ENCODE data around the gene UBXN6.

The UBXN6 gene

DNA sequence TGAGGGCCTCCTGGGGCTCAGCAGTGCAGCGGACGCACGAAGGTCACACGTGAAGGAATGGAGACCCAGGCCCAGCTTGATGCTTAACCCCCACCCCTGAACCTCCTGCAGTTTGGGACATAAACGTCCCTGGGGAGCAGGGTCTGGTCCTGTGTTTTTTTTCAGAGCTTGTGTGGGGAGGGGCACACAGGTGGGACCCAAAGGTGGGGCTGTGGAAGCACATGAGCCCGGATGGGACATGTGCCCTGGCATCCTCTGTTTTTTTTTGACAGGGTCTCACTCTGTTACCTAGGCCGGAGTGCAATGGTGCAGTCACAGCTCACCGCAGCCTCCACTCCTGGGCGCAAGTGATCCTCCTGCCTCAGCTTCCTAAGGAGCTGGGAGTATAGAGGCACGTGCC, 20.5 kb downstream of the UBXN6 start:
- DNase-seq = no peak

GRCh38 chr19:4436231-4436630, 21.4 kb downstream of the UBXN6 start:
- no peak for DNase-seq

DNA sequence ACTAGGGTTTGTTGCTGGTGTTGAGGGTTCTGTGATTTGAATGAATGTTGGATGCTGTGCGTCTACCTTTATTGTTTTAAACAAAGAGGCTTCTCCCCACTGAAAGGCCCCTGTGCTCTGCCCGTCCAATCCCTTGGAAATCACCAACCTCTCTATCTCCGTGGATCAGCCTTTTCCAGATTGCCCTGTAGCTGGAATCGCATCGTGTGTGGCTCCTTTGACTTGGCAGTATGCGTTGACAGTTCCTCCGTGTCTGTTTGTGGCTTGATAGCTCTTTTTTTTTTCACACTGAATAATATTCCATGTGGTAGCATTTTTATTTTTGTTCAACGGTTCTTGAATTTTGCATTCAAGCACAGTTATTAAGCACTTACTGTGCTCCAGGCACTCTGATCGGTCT, 23.2 kb downstream of the UBXN6 start:
- no peak for DNase-seq

DNA sequence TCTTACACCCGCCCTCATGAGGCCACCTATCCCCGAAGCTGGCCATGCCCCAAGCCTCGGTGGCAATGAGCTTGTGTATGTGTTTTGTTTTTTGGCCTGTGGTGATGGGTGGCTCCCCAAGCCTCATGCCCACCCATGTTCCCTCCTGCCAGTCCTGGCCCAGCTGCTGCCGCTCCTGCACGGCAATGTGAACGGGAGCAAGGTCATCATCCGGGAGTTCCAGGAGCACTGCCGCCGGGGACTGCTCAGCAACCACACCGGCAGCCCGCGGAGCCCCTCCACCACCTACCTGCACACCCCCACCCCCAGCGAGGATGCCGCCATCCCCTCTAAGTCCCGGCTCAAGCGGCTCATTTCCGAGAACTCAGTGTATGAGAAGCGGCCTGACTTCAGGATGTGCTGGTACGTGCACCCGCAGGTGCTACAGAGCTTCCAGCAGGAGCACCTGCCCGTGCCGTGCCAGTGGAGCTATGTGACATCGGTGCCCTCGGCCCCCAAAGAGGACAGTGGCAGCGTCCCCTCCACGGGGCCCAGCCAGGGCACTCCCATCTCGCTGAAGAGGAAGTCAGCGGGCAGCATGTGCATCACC, 24.6 kb downstream of the UBXN6 start:
- DNase-seq = no peak

GRCh38 chr19:4431808-4432674, 25.6 kb downstream of the UBXN6 start:
- DNase-seq = no peak

- DNase-seq = no peak
These were observed 26.3 kb downstream of the UBXN6 start for GRCh38 chr19:4431296-4431695.

- DNase-seq = no peak
These were observed 26.8 kb downstream of the UBXN6 start for GRCh38 chr19:4430760-4431159.

DNA sequence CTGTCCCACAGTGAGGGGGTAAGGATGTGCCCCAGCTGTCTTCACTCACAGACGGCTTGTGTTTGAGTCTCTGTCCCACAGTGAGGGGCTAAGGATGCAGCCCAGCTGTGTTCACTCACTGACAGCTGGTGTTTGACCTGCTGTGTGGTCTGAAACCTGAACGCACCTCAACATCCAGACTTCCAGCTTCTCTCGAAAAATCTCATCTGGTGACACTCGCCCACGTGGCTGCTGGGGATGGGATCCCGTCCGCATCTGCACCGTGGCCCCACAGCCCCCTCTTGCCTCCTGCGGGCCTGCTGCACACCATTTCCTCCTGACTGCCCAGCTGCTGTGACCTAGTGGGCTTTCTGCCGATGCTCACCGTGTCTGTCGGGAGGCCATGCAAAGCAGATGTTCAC, 27.8 kb downstream of the UBXN6 start:
- no peak for DNase-seq

GRCh38 chr19:4429256-4429655, 28.3 kb downstream of the UBXN6 start:
- no peak for DNase-seq

GRCh38 chr19:4428326-4428975, 29.1 kb downstream of the UBXN6 start:
- no peak for DNase-seq

DNA sequence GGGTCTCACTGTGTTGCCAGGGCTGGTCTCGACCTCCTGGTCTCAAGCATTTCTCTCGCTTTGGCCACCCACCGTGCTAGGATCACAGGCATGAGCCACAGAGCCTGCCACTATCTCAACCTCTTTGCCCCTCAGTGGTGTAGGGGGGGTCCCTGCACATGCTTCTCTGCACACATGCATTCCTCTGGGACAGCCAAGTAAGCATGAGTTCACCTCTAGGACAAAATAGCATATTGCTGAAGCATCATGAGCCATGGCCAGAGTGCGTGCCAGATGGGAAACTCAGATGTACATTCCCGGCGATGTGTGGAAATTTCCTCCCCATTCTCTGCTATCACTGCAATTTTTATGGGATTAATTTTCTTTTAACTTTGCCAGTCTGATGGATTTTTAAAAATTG, 32.1 kb downstream of the UBXN6 start:
- DNase-seq = no peak

DNA sequence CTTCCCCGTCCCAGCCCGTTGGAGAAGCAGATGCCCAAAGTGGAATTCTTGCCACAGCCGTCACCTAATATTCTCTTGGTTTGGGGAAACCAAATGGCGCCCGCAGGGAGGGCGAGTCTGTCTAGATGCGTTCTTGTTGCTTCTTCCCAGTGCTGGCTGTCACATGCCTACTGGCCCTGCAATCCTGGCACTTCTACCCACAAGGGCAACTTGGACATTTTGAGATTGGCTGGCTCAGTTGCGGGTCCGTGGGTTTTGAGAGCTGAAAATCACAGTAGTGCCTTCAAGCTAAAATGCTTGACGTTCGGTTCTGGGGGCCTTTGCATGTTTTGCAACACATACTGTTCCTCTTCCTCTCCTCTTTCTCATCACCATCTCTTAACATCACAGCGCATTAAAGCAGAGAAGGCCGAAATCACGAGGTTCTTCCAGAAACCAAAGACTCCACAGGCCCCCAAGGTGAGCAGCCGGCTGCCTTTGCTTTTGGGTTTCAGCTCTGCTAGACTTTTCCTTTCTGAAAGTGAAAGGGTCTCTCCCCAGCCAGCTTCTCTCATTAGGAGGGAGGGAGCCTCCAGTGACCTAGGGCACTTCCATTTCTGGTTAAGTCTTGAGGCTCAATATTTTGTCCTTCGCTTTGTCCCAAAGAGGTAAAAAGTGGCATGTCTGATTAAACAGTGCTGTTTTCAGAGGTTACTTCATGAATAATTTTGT, 34.0 kb downstream of the UBXN6 start:
- no peak for DNase-seq

- no peak for DNase-seq
These were observed 41.3 kb downstream of the UBXN6 start for GRCh38 chr19:4416268-4416667.

GRCh38 chr19:4415352-4415751, 42.2 kb downstream of the UBXN6 start:
- DNase-seq = no peak

GRCh38 chr19:4414800-4415321, 42.7 kb downstream of the UBXN6 start:
- no peak for DNase-seq

GRCh38 chr19:4414144-4414799, 43.3 kb downstream of the UBXN6 start:
- no peak for DNase-seq

GRCh38 chr19:4413588-4413987, 44.0 kb downstream of the UBXN6 start:
- no peak for DNase-seq

DNA sequence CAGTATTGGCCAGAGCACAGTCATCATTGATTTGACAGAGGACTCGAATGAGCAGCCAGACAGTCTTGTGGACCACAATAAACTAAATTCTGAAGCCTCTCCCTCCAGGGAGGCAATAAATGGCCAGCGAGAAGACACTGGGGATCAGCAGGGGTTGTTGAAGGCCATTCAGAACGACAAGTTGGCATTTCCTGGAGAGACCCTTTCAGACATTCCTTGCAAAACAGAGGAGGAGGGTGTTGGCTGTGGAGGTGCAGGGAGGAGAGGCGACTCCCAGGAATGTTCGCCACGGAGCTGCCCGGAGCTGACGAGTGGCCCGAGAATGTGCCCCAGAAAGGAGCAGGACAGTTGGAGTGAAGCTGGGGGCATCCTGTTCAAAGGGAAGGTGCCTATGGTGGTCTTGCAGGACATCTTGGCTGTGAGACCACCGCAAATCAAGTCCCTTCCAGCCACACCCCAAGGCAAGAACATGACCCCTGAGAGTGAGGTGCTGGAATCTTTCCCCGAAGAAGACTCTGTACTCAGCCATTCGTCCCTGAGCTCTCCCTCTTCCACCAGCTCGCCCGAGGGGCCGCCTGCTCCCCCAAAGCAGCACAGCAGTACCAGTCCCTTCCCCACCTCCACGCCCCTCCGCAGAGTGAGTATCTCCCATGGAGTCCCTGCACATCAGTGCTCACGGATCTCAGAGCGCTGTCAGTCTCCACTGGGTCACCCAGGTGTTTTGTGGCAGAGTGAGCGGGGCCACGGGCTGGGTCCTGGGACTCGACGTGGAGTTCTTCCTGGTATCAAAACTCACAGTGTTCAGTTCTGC, 48.3 kb downstream of the UBXN6 start:
- DNase-seq = no peak

- no peak for DNase-seq
These were observed 51.0 kb downstream of the UBXN6 start for GRCh38 chr19:4406626-4407025.

DNA sequence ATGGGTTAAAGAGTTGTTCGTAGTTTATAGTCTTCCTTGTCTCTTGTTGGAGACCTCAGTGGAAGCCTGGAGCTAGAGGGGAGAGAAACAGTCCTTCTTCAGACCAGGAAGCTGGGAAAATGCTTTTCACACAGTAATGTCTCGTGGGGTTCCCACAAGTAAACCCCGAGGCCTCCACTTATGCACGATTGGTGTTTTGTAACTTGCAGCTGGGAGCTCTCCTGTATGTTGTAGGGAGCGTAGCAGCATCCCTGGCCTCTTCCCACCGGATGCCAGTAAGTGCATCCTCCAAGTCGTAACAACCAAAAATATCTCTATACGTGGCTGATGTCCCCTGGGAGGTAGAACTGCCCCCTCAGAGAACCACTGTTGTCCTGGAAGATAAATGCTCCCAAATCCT, 51.6 kb downstream of the UBXN6 start:
- no peak for DNase-seq

GRCh38 chr19:4403005-4403761, 54.4 kb downstream of the UBXN6 start:
- no peak for DNase-seq
